GM19023 (cell line): ENCODE measurements around the gene RNF213.
"Not testable (repeated sequence)": the region's sequence is repeated elsewhere in the genome, so short reads cannot be mapped to it uniquely, and the experiment has no call there.

Experiments used
- ATAC-seq: cut with Tn5 transposase; IDR thresholded peaks from one replicate; pipeline ENCODE4 v1.9.1; 2021; ENCODE audit warnings: mild to moderate bottlenecking, moderate library complexity; ENCODE audit not compliant: unreplicated experiment

The RNF213 gene

DNA sequence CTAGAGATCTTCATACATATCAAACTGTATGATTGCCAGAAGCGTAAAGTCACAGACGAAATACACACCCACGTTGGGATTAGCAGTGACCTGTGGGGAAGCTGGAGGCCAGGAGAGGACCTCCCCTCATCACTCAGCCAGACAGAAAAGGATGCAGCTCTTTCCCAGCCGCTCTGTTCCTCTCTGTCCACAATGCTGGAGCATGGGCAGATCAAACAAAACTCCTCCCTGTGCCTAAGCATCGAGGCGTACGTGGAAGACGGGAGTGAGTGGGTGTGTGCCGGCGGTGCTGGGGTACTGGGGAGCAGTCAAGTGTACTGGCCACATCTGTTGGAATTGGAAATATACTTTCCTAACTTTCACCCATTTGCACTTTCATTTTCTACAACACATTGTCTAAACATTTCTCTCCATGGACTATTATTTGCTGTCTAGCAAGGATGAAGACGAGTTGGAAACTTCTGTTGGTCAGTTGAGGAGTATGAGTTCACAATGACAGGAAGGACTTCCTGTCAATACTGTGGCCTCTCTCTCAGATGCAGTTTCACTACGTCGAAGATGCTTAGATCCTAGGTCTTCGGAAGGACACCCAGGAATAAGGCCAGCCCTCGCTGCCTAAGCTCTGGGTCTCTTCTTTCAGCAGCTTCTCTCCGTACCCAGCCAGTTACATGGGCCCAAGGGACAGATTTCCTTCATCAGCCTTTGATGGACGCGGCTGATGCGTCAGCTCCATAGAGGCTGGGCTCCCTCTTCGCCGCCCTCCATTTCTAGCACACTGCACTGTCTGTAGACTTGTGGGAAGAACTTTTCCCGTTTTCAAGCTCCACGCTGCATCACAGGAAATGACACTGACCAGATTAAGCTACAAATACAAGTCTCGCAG, 123.7 kb downstream of the RNF213 start:
- no peak for ATAC-seq

DNA sequence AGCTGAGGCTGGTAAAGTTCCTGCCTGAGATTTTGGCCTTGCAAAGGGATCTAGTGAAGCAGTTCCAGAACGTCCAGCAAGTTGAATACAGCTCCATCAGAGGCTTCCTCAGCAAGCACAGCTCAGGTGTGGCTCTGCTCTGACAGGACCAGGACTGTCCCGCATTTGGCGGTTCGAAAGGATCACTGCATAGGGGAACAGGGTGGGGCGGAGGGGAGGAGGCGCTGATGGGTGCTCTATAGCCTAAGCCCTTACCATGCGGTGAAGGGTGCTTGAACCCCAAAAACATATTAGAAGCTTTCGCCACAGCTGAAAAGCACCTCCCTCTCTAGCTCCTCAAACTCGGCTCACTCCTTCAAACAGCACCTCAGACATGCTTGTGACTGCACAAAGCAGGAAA, 124.4 kb downstream of the RNF213 start:
- ATAC-seq = no peak

DNA sequence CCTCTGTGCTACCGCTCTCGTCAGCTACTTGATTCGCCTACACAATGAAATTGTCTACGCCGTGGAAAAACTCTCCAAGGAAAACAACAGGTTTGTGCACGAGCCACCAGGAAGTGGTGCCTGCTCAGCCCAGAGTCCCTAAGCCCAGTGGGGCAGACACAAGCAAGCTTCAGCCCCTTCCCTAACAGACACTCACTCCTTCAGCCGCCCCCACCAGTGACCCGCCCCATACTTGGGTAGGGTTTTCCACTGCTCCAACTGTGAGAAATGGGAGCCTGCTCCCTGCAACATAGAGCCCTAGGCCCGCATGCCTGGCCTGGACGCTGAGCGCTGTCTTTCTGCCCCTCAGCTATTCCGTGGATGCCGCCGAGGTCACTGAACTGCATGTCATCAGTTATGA, 125.7 kb downstream of the RNF213 start:
- no peak for ATAC-seq

DNA sequence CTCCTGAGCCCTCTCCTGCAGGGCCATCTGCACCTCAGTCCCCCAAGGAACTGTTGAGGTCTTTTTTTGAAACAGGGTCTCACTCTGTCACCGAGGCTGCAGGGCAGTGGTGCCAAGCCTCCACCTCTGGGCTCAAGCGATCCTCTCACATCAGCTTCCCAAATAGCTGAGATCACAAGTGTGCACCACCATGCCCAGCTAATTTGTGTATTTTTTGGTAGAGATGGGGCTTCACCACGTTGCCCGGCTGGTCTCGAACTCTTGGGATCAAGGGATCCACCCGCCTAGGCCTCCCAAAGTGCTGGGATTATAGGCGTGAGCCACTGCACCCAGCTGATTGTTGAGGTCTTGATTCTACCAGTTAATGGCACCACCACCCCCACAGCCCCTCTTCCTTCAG, 126.4 kb downstream of the RNF213 start:
- no peak for ATAC-seq

DNA sequence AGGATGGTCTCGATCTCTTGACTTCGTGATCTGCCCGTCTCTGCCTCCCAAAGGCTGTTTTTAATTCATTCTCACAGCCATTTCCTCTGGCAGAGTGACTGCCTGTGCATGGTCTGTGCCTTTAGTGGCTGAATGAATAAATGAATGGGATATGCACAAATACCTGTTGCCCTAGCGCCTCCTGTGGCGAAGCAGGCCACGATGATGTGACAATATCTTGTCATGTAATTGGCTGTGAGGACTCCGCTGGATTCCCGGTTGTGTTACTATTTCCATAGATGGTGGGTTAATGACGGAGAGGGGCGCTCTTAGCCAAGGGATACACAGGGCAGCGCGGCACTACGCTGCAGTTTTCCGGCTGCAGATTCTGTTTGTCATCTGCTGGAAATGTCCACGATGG, 127.5 kb downstream of the RNF213 start:
- ATAC-seq = no peak

DNA sequence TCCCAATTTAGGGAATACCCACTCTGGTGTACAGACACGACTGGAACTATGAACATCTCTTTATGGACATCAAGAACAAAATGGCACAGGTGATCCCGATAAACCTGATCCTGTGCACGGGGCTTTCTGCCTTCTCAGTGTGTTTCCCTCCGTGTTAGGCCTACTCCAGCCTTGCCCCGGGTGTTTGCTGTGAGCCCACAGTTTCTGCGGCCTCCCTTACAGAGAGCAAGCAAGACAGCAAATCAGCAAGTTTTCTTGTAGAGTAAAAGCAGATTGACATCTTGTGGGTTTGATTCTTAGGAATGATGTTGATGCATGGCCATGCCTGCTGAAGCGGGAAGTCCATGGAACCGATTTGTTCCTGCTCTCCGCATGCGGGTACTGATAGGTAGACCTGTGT, 127.9 kb downstream of the RNF213 start:
- ATAC-seq = no peak

DNA sequence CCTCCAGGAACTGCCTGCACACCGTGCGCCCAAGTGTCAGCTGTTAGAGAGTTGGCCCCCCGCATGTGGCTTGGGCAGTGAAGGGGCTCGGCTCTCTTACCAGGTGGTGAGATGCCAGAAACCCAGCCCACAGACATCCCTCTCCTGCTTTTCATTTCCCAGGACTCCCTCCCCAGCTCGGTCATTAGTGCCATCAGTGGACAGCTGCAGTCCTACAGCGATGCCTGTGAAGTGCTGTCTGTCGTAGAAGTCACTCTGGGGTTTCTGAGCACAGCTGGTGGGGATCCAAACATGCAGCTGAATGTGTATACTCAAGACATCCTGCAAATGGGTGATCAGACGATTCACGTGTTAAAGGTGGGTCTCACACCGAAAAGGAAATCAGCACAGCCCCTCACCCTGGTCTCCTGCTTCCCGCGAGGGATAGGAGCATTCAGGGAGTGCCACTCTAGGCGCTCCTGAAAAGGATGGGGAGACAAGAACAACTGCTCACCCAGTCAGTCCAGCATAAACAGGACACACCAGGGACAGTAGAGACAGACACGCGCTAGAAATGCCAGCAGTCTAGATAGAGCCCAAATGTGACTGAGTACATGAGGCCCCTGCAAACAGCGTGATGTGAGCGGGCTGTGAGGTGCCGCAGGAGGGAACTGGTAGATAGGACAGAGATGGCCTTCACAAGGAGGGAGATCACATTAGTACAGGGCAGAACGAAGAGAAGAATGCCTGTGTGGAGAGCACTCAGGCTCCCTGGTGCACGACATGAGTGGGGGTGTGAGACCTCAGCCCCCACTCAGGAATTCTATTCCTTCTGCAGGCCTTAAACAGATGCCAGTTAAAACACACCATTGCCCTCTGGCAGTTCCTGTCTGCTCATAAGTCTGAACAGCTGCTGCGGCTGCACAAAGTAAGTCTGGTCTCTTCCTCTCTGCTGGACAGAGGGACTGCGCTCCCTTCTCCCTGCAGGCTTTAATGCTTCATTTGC, 128.7 kb downstream of the RNF213 start:
- no peak for ATAC-seq

DNA sequence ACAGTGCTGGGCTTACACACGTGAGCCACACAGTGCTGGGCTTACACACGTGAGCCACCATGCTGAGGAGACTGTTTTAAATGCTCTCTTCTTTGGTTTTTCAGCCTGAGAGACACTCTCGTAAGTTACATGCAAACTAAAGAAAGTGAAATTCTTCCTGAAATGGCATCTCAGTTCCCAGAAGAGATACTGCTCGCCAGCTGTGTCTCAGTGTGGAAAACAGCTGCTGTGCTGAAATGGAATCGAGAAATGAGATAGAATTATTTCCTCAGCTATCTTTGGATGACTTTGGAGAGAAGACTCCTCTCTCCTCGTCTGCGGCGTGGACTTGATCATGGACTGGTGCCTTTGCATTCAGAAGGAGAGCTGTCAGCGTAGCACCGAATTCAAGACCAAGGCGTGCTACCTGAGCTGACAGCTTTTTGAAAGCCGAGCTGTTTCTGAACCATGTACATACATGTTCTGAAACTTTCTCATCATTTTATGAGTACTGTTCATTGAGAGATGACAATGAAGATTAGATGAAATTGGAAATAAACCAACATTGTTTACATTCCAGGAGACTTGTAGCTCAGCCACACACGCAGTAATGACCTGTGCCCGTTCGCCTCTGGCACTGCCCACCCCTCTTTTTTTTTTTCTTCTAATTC, 132.7 kb downstream of the RNF213 start:
- no peak for ATAC-seq

DNA sequence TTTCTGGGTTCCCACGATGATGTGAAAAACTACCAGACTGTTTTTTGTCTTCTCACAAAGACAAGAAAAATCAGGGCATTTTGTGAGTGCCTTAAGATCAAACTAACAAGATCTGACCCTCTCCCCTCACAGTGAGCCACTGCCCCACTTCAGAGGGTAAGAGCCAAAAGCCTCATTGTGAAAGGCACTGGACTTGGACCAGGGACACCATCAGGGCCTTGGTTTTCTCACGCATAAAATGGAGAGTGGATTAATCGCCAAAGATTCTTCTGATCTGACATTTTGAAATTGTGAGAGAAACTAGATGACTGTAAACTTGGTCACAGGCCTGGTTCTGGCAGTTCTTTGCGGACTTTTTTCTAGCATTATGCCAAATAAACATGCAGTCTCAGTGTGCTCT, 133.3 kb downstream of the RNF213 start:
- ATAC-seq = no peak

DNA sequence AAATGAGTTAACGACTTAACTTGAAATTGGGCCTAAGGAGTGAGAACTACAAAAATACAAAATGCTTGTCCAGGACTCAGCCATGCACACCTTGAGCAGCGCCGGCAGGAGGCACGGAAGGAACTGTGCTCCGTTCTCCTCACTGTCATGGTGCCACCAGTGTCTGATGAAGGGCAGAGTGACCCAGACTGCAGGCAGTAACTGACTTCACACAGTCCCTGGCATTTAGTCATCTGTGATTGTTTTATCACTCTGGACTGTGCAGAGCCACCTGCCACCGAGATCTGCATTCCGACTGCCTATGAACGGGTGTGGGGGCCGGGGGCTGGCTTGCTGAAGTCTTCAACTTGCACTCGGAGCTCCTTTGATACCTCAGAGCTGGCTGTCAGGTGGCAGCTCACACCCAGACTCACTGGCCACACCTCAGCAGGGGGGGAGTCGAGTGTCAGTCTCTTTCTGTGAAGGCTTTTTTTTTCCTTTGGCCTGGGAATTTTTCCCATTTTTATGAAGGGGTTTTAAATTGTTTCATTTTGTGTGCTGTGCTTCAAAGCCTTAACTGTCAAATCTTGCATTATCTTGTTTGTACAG, 134.1 kb downstream of the RNF213 start:
- no peak for ATAC-seq

DNA sequence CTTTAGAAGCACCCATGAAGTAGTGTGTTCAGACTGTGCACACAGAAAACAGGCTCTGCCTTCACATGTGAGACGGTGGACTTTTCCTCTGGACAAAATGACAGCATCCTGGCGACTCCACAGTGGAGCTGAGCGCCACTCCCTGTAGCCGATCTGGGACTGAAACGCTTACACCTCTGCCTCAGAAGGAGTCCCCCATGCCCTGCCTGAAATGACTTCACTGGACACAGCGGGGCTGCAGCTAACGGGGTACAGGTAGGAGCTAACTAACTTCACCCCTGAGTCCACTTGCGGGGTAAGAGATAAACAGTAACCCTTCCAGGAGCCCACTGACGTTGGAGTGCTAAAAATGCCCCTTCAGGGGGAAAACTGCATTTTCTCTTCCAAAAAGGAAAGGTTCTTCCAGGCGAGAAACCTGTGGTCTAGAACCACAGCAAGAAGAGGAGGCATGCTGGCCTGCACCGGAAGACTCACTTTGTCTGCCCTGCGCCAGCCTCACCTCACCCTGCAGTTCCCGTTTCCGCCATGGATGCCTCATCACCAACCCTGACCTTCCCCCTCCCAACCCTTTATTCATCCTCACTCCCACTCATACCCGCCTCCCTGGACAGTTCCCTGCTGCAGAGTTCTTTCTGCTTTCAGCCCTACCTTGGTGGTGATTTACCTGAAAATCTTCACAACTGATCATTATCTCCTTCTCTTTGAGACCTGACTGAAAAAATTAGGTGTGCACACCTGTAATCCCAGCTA, 134.9 kb downstream of the RNF213 start:
- ATAC-seq = no peak

DNA sequence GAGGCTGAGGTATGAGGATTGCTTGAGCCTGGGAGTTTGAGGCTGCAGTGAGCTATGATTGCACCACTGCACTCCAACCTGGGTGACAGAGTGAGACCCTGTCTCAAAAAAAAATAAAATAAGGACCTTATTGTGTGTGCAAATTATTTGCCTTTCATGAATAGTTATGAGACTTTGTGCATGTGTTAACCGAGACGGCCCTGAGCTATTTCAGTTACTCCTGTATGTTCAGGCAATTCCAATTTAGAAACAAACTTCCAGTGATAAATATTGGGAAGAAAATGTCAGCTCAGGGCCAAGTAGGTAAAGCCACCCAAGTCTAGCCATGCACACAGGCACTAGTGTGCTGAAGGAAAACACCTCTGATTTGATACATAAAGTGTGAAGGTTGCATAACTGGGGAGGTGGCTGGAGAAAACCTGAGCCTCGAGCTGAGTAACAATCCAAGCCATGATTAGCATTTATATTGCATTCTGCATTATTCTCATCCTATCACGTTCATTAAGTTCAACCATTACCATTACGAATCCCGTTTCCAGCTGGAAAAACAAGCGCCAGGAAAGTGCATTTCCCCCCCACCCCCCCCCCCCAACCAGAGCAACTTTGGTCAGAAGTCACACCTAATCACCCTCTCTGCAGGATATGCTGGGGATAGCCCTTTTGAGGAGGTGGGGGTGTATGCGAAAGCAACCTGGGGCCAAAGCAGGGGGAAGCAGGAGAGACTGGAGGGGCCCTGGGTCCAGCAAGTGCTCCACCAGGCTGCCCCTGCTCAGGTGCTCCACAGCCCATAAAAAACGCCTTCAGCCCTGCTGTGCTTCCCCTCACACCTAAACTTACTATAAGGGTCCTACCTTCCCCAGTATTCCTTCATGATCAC, 135.7 kb downstream of the RNF213 start:
- no peak for ATAC-seq

DNA sequence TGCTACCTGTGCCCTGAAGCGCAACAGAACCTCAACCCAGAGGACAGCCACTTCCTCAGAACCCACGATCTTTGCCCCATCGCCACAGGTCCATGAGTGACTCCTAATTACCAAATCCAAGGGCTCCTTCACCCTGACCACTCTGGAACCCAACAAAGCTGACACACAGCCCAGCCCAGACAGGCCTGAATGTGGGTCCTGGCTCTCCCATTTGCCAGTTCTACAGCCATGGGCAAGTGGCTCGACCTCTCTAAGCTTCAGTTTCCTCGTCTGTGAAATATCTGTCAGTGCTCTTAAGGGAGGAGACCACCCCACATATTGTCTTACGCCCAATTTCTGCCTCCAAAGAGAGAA, 136.4 kb downstream of the RNF213 start:
- no peak for ATAC-seq

DNA sequence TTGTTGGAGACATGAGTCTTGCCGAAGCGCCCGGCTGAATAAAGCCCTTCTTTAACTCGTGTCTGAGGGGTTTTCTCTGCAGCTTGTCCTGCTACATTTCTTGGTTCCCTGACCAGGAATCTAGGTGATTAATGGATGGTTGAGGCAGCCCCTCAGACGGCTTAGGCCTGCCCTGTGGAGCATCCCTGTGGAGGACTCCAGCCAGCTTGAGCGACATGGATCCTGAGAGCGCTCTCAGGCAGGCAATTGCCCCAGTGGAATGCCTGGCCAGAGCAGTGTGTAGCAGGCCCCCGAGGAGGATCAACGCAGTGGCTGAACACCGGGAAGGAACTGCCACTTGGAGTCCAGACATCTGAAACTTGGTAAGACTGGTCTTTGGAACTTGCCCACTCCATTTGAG, 137.0 kb downstream of the RNF213 start:
- no peak for ATAC-seq

DNA sequence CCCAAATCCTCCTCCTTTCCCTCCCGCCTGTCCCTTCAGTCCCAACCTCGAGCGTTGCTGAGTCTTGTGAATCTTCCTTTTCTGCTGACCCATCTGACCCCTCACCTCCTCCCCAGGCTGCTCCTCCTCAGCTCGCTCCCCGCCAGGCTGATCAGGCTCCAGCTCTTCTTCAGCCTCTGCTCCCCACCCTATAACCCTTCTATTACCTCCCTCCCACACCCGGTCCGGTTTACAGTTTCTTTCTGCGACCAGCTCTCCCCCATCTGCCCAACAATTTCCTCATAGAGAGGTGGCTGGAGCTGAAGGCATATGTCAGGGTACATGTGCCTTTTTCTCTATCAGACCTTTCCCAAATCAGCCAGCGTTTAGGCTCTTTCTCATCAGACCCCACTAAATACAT, 140.4 kb downstream of the RNF213 start:
- ATAC-seq = not testable (repeated sequence)

DNA sequence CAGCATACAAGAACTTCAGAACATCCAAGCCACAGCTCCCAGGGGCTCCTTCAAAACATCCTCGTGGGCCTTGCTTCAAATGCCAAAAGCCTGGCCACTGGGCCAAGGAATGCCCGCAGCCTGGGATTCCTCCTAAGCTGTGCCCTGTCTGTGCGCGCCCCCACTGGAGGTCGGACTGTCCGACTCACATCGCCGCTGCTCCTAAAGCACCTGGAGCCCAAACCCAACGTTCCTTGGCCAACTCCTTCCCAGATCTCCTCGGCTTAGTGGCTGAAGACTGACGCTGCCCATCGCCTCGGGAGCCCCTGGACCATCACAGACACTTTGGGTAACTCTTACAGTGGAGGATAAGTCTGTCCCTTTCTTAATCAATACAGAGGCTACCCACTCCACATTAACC, 141.4 kb downstream of the RNF213 start:
- ATAC-seq = not testable (repeated sequence)

DNA sequence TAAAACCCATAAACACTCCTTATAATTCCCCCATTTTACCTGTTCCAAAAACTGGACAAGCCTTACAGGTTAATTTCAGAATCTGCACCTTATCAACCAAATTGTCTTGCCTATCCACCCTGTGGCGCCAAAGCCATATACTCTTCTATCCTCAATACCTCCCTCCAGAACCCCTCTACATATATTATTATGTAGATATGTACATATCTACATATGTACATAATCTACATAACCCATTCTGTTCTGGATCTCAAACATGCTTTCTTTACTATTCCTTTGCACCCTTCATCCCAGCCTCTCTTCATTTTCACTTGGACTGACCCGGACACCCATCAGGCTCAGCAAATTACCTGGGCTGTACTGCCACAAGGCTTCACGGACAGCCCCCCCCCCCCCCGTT, 142.3 kb downstream of the RNF213 start:
- no peak for ATAC-seq

DNA sequence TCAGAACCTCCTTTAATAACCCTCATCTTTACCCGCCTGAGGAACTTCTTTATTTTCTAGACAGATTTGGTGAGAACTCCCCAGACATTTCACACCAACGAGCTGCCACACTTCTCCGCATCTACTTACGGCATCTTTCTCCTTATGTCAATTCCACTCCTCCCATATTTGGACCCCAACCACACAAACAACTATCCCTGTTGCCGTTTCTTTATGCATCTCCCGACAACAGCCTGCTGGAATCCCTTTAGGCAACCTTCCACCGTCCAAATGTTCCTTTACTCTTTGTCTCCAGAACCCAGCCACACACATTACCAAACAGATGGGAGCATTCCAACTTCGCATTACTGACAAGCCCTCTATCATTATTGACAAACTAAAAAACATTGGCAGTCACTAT, 145.5 kb downstream of the RNF213 start:
- ATAC-seq = no peak

DNA sequence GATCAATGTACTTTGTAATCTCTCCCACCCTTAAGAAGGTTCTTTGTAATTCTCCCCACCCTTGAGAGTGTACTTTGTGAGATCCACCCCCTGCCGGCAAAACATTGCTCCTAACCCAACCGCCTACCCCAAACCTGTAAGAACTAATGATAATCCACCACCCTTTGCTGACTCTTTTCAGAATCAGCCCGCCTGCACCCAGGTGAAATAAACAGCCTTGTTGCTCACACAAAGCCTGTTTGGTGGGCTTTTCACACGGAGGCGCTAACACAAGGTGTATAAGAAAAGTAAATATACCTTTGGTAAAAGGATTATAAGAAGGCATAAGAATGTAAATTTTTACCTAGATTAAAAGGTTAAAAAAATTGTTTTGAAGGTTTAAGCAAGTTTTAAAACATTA, 147.3 kb downstream of the RNF213 start:
- ATAC-seq = not testable (repeated sequence)
